ENCODE data around the gene TBX21.
"Not testable (repeated sequence)": the region's sequence is repeated elsewhere in the genome, so short reads cannot be mapped to it uniquely, and the experiment has no call there.

TBX21 gene

GRCh38 chr17:47739945-47740344, 6.9 kb downstream of the TBX21 start:
- H3K36me3 ChIP-seq (ENCODE audit: insufficient read depth, low read length); H3K4me1 ChIP-seq (ENCODE audit: control insufficient read depth, insufficient read depth, low read length); H3K9ac ChIP-seq (ENCODE audit: low read depth, low read length); H3K4me2 ChIP-seq (ENCODE audit: low read length); H3K9me3 ChIP-seq (replicated peaks; ENCODE audit: low read length); H3K4me3 ChIP-seq (ENCODE audit: low read length): not testable (repeated sequence)
- peaks cover 67% of the 10 kb centered on the region for H3K27me3 ChIP-seq (ENCODE audit: control insufficient read depth, insufficient read depth, low read length)

DNA sequence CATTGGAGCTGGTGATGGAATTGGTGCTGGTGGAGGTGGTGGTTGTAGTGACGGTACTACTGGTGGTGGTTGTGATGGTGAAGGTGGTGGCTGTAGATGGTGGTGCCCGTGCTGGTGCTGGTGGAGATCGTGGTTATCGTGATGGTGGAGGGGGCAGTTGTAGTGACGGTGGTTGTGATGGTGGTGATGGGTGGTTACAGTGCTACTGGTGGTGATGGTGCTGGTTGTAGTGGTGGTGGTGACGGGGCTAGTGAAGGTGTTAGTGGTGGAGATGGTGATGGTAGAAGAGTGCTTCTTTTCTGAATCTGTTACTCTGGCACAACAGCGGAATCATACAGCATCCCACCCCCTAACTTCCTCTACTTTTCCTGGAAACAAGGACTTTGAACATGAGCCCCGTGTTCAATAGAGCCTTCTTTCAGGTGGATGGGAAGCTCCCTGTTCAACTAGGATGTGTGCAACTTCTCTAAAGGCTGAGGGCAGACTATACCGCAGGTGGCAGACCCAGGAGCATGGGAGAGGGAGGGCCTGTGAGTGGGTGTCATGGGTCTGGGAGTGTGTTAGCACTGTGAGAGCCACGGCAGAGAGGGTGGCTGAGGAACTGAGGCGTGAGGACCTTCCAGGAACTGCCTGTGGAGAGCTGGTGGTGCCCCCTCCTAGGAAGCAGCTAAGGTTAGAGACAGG, 8.2 kb downstream of the TBX21 start:
- no peaks in the 10 kb centered on the region for H3K4me1 ChIP-seq (ENCODE audit: control insufficient read depth, insufficient read depth, low read length)
- no peaks in the 10 kb centered on the region for H3K36me3 ChIP-seq (ENCODE audit: insufficient read depth, low read length)
- no peak overlapping the region for H3K4me3 ChIP-seq (ENCODE audit: low read length)
- H3K9ac ChIP-seq (ENCODE audit: low read depth, low read length) = no peak overlapping the region
- H3K27me3 ChIP-seq (ENCODE audit: control insufficient read depth, insufficient read depth, low read length) = peaks cover 67% of the 10 kb centered on the region
- no peak overlapping the region for H3K4me2 ChIP-seq (ENCODE audit: low read length)
- H3K9me3 ChIP-seq (replicated peaks; ENCODE audit: low read length) = no peaks in the 10 kb centered on the region

GRCh38 chr17:47741793-47742145, 8.7 kb downstream of the TBX21 start:
- no peaks in the 10 kb centered on the region for H3K9me3 ChIP-seq (replicated peaks; ENCODE audit: low read length)
- no peak overlapping the region for H3K4me2 ChIP-seq (ENCODE audit: low read length)
- H3K4me1 ChIP-seq (ENCODE audit: control insufficient read depth, insufficient read depth, low read length) = no peaks in the 10 kb centered on the region
- no peak overlapping the region for H3K9ac ChIP-seq (ENCODE audit: low read depth, low read length)
- H3K4me3 ChIP-seq (ENCODE audit: low read length) = no peak overlapping the region
- H3K27me3 ChIP-seq (ENCODE audit: control insufficient read depth, insufficient read depth, low read length) = peaks cover 65% of the 10 kb centered on the region
- no peaks in the 10 kb centered on the region for H3K36me3 ChIP-seq (ENCODE audit: insufficient read depth, low read length)

GRCh38 chr17:47742319-47743181, 9.5 kb downstream of the TBX21 start:
- no peaks in the 10 kb centered on the region for H3K9me3 ChIP-seq (replicated peaks; ENCODE audit: low read length)
- H3K4me3 ChIP-seq (ENCODE audit: low read length) = no peak overlapping the region
- H3K9ac ChIP-seq (ENCODE audit: low read depth, low read length) = no peak overlapping the region
- no peaks in the 10 kb centered on the region for H3K36me3 ChIP-seq (ENCODE audit: insufficient read depth, low read length)
- H3K4me1 ChIP-seq (ENCODE audit: control insufficient read depth, insufficient read depth, low read length) = no peaks in the 10 kb centered on the region
- H3K27me3 ChIP-seq (ENCODE audit: control insufficient read depth, insufficient read depth, low read length) = peaks cover 59% of the 10 kb centered on the region
- no peak overlapping the region for H3K4me2 ChIP-seq (ENCODE audit: low read length)

DNA sequence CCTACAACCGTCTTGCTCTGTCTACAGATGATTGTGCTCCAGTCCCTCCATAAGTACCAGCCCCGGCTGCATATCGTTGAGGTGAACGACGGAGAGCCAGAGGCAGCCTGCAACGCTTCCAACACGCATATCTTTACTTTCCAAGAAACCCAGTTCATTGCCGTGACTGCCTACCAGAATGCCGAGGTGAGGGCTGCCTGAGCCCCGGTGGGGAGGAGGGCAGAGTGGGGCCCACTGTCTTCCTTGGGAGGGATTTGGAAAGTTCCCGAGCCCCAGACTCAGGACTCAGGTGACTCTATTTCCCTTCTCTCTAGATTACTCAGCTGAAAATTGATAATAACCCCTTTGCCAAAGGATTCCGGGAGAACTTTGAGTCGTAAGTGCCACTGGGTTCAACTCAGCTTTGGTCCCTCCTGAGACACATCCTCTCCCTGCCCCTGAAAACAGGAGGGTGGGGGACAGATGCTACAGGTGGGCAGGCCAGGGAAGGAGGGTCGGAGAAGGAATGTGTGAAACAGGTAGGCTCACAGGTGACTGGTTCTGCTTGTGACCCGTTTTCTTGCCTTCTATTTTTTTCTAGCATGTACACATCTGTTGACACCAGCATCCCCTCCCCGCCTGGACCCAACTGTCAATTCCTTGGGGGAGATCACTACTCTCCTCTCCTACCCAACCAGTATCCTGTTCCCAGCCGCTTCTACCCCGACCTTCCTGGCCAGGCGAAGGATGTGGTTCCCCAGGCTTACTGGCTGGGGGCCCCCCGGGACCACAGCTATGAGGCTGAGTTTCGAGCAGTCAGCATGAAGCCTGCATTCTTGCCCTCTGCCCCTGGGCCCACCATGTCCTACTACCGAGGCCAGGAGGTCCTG, 11.4 kb downstream of the TBX21 start:
- Histone ChIP-seq H3K4me2 (ENCODE audit: low read length) (no peak overlapping the region), H3K4me1 (ENCODE audit: control insufficient read depth, insufficient read depth, low read length) (no peaks in the 10 kb centered on the region), H3K4me3 (ENCODE audit: low read length) (no peak overlapping the region), H3K9ac (ENCODE audit: low read depth, low read length) (no peak overlapping the region), H3K9me3 (replicated peaks; ENCODE audit: low read length) (no peaks in the 10 kb centered on the region), H3K36me3 (ENCODE audit: insufficient read depth, low read length) (no peaks in the 10 kb centered on the region), H3K27me3 (ENCODE audit: control insufficient read depth, insufficient read depth, low read length) (peaks cover 68% of the 10 kb centered on the region)

DNA sequence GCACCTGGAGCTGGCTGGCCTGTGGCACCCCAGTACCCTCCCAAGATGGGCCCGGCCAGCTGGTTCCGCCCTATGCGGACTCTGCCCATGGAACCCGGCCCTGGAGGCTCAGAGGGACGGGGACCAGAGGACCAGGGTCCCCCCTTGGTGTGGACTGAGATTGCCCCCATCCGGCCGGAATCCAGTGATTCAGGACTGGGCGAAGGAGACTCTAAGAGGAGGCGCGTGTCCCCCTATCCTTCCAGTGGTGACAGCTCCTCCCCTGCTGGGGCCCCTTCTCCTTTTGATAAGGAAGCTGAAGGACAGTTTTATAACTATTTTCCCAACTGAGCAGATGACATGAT, 12.0 kb downstream of the TBX21 start:
- H3K9me3 ChIP-seq (replicated peaks; ENCODE audit: low read length) = no peaks in the 10 kb centered on the region
- H3K4me2 ChIP-seq (ENCODE audit: low read length) = no peak overlapping the region
- H3K27me3 ChIP-seq (ENCODE audit: control insufficient read depth, insufficient read depth, low read length) = peaks cover 73% of the 10 kb centered on the region
- H3K36me3 ChIP-seq (ENCODE audit: insufficient read depth, low read length) = no peaks in the 10 kb centered on the region
- no peak overlapping the region for H3K9ac ChIP-seq (ENCODE audit: low read depth, low read length)
- H3K4me3 ChIP-seq (ENCODE audit: low read length) = no peak overlapping the region
- no peaks in the 10 kb centered on the region for H3K4me1 ChIP-seq (ENCODE audit: control insufficient read depth, insufficient read depth, low read length)

DNA sequence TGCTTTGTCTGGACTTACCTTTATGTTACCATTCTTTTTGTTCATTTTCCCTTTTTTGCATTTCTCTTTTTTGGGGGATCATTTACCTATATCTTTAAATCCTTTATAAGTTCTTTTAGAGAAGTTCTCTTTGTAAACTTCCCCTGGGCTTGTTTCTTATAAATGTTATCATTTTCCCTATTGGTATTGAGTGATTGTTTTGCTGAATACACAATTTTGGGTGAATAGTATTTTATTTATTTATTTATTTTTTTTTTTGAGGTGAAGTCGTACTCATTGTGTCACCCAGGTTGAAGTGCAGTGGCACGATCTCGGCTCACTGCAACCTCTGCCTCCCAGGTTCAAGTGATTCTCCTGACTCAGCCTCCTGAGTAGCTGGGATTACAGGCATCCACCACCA, 18.4 kb downstream of the TBX21 start:
- no peak overlapping the region for H3K4me2 ChIP-seq (ENCODE audit: low read length)
- peaks cover 53% of the 10 kb centered on the region for H3K27me3 ChIP-seq (ENCODE audit: control insufficient read depth, insufficient read depth, low read length)
- H3K9ac ChIP-seq (ENCODE audit: low read depth, low read length) = no peak overlapping the region
- H3K4me1 ChIP-seq (ENCODE audit: control insufficient read depth, insufficient read depth, low read length) = no peaks in the 10 kb centered on the region
- no peaks in the 10 kb centered on the region for H3K36me3 ChIP-seq (ENCODE audit: insufficient read depth, low read length)
- no peak overlapping the region for H3K4me3 ChIP-seq (ENCODE audit: low read length)
- H3K9me3 ChIP-seq (replicated peaks; ENCODE audit: low read length) = peaks cover 3% of the 10 kb centered on the region

- Histone ChIP-seq H3K4me1 (ENCODE audit: control insufficient read depth, insufficient read depth, low read length) (no peaks in the 10 kb centered on the region), H3K9me3 (replicated peaks; ENCODE audit: low read length) (peaks cover 3% of the 10 kb centered on the region), H3K9ac (ENCODE audit: low read depth, low read length) (no peak overlapping the region), H3K27me3 (ENCODE audit: control insufficient read depth, insufficient read depth, low read length) (peaks cover 47% of the 10 kb centered on the region), H3K4me2 (ENCODE audit: low read length) (no peak overlapping the region), H3K4me3 (ENCODE audit: low read length) (no peak overlapping the region), H3K36me3 (ENCODE audit: insufficient read depth, low read length) (no peaks in the 10 kb centered on the region)
Observed at GRCh38 chr17:47757386-47757785, 24.4 kb downstream of the TBX21 start.

DNA sequence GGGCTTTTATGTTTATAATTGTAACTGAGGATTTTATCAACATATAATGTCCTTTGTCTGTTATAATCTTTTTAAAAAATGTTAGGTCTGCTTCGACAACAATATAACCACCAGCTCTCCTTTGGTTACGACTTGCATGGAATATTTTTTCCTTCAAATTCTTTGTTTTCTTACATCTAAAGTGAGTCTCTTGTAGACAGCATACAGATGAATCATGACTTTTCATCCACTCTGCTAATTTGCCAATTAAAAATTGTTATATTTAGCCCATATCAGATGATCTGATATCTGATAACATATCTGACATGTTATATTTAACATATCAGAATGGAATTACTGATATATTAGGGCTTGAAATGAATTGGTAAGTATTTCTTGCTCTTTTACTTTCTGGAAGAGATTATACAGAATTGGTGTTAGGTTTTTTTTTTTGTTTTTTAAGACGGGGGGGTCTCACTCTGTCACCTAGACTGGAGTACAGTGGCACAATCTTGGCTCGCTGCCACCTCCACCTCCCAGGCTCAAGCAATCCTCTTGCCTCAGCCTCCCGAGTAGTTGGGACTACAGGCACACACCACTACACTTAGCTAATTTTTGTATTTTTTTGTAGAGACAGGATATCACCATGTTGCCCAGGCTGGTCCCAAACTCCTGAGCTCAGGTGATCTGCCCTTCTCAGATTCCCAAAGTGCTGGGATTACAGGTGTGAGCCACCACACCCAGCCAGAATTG, 27.5 kb downstream of the TBX21 start:
- Histone ChIP-seq H3K4me1 (ENCODE audit: control insufficient read depth, insufficient read depth, low read length) (no peaks in the 10 kb centered on the region), H3K36me3 (ENCODE audit: insufficient read depth, low read length) (no peaks in the 10 kb centered on the region)

GRCh38 chr17:47762728-47763127, 29.7 kb downstream of the TBX21 start:
- H3K4me2 ChIP-seq (ENCODE audit: low read length) = no peak overlapping the region
- no peaks in the 10 kb centered on the region for H3K9me3 ChIP-seq (replicated peaks; ENCODE audit: low read length)
- H3K4me1 ChIP-seq (ENCODE audit: control insufficient read depth, insufficient read depth, low read length) = no peaks in the 10 kb centered on the region
- H3K27me3 ChIP-seq (ENCODE audit: control insufficient read depth, insufficient read depth, low read length) = peaks cover 38% of the 10 kb centered on the region
- no peak overlapping the region for H3K9ac ChIP-seq (ENCODE audit: low read depth, low read length)
- H3K36me3 ChIP-seq (ENCODE audit: insufficient read depth, low read length) = no peaks in the 10 kb centered on the region
- no peak overlapping the region for H3K4me3 ChIP-seq (ENCODE audit: low read length)

More for the DNA sequence above, 27.5 kb downstream of the TBX21 start:
- Histone ChIP-seq H3K9me3 (replicated peaks; ENCODE audit: low read length) (peaks cover 3% of the 10 kb centered on the region), H3K27me3 (ENCODE audit: control insufficient read depth, insufficient read depth, low read length) (peaks cover 35% of the 10 kb centered on the region), H3K4me2 (ENCODE audit: low read length) (no peak overlapping the region), H3K9ac (ENCODE audit: low read depth, low read length) (no peak overlapping the region), H3K4me3 (ENCODE audit: low read length) (no peak overlapping the region)
